GM12875 (cell line): Measurements from ENCODE around the gene CNTN5.

ENCODE experiments used
- H3K4me3 ChIP-seq: one replicate; pipeline ENCODE4 v1.5.1; 2011; ENCODE audit warnings: low read depth, low read length, control low read depth
- CTCF ChIP-seq: IDR thresholded peaks from 2 replicates; pipeline ENCODE4 v1.5.1; 2011; ENCODE audit warnings: low read depth, mild to moderate bottlenecking, control low read depth, inconsistent platforms, low read length, moderate library complexity, borderline replicate concordance; ENCODE audit not compliant: insufficient read depth

CNTN5 gene

GRCh38 chr11:100068116-100068515 lies 1047.4 kb downstream of the CNTN5 start:
- H3K4me3 ChIP-seq: no peak overlapping the region
- no peak for TF ChIP-seq CTCF

GRCh38 chr11:100072131-100072530 lies 1051.4 kb downstream of the CNTN5 start:
- TF ChIP-seq CTCF: no peak
- H3K4me3 ChIP-seq: no peak overlapping the region

- H3K4me3 ChIP-seq: no peak overlapping the region
- no peak for TF ChIP-seq CTCF
Observed at GRCh38 chr11:100080381-100080780, 1059.6 kb downstream of the CNTN5 start.

GRCh38 chr11:100080821-100081220 lies 1060.1 kb downstream of the CNTN5 start:
- no peak for TF ChIP-seq CTCF
- no peak overlapping the region for H3K4me3 ChIP-seq

GRCh38 chr11:100093698-100094097 lies 1072.9 kb downstream of the CNTN5 start:
- TF ChIP-seq CTCF: no peak
- H3K4me3 ChIP-seq: no peak overlapping the region

- no peak overlapping the region for H3K4me3 ChIP-seq
- no peak for TF ChIP-seq CTCF
Observed at GRCh38 chr11:100094121-100094865, 1073.5 kb downstream of the CNTN5 start.

- TF ChIP-seq CTCF: no peak
Observed at GRCh38 chr11:100095809-100096208, 1075.1 kb downstream of the CNTN5 start.

More at GRCh38 chr11:100095809-100096208, 1075.1 kb downstream of the CNTN5 start:
- H3K4me3 ChIP-seq: no peak overlapping the region
